GM20431 (cell line): ENCODE data around the gene COX4I2.
"Not testable (repeated sequence)": the region's sequence is repeated elsewhere in the genome, so short reads cannot be mapped to it uniquely, and the experiment has no call there.

Source experiments
- in situ Hi-C: fragments of 300-500 bp; cut with MseI, MboI; formaldehyde crosslinking; loops from one replicate; pipeline ENCODE4 v1.15.0; 2020; ENCODE audit warnings: low sequenced_read_pairs; ENCODE audit not compliant: unreplicated experiment

Gene COX4I2

DNA sequence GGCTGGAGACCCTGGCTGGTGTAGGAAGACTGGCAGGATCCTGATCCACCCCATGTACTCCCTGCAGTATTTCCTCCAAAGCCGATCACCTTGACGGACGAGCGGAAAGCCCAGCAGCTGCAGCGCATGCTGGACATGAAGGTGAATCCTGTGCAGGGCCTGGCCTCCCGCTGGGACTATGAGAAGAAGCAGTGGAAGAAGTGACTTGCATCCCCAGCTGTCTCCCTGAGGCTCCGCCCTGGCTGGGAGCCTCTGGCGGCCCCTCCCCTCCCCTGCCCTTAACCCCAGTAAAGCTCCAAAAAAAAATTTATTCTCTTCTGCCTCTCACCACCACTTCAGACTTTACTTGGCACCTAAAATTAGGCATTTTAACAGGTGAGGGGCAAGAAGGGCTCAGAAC is 7.0 kb downstream of the COX4I2 start:
- in situ Hi-C loops, result no loop called here

DNA sequence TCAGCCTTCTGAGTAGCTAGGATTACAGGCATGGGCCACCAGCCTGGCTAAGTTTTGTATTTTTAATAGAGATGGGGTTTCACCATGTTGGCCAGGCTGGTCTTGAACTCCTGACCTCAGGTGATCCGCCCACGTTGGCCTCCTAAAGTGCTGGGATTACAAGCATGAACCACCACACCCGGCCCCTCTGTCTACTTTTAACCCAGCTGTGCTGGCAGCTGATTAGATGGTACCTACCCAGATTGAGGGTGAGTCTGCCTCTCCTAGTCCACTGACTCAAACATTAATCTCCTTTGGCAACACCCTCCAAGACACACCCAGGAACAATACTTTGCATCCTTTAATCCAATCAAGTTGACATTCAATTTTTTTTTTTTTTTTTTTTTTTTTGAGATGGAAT is 10.4 kb downstream of the COX4I2 start:
- in situ Hi-C loops, result not testable (repeated sequence)

DNA sequence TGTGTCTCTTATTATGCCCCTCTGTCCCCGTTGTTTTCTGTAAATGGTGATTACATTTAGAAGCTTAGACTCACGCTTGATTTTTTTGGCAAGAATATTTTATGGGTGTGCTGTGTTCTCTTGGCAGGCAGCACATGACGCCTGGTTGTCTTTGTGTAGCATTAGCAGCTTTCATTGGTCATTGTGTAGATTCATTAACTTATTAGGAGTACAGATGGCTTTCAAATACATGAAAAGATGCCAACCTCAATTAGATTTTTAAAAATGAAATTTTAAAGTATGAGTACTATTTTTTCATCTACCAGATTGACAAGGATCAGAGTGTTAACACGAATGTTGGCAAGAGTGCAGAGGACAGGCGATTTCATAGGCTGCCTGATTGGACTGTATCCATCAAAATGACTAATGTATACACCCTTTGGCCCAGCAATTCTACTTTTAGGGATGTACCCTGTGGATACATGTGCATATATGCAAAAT is 15.2 kb downstream of the COX4I2 start:
- in situ Hi-C loops, result loop anchor here (10.0 kb wide), 1 partner anchor 72 kb away; the partner anchor contains the start of gene BCL2L1

DNA sequence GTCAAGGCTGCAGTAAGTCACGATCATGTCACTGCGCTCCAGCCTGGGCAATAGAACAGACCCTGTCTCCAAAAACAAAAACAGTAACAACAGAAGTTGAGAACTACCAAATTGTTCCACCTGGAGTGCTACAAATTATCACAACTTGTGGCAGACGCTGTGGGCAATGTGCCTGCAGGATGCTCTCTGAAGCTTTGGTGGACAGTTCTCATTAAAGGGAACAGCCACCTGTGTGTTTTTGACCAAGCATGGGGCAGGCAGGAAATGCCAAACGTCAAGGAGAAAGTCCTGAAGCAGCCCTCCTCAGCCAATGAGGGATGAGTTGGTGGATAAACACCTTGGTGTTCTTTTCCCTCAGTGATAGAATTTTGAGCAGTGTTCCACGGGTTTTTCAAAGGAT is 15.8 kb downstream of the COX4I2 start:
- in situ Hi-C loops, result loop anchor here (10.0 kb wide), 1 partner anchor 71 kb away; the partner anchor contains the start of gene BCL2L1

DNA sequence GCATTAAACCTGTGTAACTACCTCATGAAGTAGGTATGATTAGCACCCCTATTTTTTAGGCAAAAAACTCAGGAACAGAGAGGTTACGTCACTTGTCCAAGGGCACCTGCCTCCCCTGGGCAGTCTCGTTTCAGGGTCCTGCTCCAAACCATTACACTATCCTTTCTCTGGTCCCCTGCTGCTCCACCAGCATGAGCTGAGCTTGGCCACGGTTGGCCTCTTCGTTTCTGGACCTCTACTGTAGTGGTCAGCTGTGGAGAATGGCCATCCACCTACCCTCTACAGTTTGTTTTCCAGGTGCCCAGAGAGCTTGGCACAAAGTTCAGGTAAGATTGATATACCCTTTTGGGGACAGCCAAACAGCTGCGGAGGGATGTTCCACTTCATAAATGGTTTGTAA is 16.8 kb downstream of the COX4I2 start:
- in situ Hi-C loops, result loop anchor here (10.0 kb wide), 1 partner anchor 70 kb away; the partner anchor contains the start of gene BCL2L1

DNA sequence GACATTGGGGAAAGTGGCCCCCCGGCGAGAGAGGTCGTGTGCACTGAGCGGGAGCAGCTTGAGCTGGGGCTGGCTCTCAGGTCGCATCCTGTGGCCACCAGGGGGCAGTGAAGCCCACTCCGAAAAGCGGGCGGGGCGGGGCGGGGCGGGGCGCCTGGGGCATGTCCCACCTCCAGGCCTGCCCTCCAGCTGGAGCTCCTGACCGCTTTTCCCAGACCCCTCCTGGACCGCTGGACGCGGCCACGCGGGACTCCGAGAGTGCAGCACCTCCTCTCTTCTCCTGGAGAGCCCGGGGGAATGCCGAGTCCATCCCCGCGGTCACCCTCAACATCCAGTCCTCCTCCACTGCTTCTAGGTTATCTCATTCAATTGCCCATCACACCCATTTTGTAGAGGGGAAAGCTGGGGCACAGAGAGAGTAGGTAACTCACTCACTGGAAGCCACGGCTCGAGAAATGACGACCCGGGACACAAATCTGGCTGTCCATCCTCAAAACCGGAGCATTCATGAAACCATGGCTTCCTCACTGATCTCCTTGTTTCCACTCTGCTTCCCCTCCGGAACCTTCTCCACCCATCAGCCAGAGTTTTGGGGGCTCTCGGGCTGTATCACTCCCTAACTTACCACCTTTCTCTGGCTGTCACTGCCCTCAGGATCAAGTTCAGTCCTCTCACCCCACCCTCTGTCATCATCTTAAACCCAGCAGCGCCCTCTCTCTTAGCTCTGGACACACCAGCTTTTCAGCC is 24.1 kb downstream of the COX4I2 start:
- in situ Hi-C loops, result no loop called here

DNA sequence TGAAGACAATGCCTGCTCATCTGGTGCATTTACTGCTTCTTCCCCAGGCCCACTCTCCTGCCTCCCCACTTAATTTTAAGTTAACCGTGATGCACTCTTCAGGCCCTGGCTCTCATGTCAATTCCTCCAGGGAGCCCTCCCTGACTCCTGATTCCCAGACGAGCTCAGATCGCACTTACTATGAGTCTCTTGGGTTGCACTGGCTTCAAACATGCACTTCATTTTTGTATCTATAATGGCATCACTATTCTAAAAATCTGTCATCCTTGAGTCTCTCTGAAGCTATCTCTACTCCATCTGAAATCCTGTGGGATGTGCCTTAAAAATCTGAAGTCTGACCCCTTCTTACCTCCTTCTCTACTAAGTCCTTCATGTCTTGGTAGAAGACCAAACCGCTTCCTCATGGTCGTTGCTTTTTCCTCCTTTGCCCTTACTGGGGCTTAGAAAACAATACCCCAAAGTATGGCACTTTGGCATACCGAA is 24.7 kb downstream of the COX4I2 start:
- in situ Hi-C loops, result no loop called here

DNA sequence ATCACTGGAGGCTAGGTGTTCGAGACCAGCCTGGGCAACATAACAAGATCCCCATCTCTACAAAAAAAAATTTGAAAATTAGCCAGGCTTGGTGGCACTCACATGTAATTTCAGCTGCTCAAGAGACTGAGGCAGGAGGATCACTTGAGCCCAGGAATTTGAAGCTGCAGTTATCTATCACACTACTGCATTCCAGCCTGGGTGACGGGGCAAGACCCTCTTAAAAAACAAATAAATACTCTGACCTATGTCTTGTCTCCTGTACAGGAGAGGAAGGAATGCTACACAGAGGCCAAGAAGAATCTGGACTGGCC is 25.8 kb downstream of the COX4I2 start:
- in situ Hi-C loops, result no loop called here

DNA sequence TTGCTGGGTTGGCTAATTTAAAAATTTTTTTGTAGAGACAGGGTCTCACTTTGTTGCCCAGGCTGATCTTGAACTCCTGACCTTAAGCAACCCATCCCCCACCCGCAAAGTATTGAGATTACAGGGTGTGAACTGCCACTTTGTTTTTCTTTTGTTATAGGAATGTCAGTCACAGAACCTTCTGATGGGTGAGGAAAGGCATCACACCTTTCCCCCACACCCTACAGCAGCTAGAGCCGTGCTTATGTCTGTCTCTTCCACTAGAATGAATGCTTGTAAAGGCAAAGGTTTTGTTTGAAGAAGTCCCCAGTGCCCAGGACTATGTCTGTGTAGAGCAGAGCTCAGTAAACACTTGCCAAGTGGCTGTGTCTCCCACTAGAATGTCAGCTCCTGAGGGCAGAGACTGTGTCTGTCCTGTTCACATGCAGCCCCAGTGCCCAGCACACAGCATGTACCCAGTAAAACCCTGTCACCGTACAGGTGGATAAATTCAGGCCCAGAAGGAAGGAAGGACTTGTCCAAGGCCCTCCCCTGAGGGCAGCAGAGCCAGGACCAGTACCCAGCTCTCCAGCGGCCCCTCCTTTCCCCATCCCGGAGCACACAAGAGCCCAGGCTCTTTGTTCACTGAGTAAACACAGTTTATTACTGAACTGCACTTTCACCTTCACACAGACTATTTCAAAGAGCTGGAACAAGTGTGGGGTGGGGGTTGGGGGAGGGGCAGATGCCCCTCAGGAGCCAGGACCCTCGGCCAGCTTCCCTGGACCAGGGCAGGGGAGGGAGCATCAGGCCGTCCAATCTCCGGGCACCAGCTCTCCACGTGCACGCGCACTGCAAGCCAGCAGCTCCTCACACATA is 26.4 kb downstream of the COX4I2 start:
- in situ Hi-C loops, result no loop called here

DNA sequence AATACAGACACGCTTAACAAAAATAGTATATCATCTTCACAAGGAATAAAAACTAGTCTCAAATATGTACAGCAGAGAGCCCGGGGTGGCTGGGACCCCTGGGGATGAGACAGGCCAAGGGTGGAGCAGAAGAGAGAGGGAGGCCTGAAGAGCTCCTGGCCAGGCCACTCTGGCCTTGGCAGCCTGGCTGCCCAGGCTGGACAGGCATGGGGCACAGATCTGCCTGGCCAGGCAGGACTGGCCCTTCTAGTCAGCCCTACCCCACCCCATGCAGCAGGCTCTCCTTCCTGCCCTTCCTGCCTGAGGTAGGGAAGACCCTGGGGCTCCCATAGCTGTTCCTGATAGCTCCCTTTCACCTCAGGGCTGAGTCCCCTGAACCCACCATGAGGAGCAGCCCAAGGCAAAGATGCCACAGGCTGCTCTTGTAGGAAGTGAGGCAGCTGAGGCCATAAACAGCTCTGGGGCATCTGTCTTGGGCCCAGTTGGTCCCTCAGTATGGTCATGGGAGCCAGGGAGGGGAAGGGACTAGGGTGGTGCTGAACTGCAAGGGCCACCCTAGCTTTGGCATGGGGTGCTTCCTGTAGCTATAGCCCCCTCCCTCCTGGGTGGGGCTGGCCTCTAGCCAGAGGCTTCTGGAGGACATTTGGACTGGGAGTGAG is 27.1 kb downstream of the COX4I2 start:
- in situ Hi-C loops, result no loop called here

DNA sequence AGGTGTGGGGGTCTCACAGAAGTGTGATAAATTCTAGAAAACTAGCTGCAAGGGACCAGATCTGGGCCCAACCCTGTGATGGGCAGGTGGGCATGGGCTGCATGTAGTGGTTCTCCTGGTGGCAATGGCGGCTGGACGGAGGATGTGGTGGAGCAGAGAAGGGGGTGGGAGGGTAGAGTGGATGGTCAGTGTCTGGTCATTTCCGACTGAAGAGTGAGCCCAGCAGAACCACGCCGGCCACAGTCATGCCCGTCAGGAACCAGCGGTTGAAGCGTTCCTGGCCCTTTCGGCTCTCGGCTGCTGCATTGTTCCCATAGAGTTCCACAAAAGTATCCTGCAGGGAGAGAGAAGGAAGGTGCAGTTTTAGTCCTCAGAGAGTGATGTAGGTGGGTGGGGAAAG is 28.0 kb downstream of the COX4I2 start:
- in situ Hi-C loops, result no loop called here

DNA sequence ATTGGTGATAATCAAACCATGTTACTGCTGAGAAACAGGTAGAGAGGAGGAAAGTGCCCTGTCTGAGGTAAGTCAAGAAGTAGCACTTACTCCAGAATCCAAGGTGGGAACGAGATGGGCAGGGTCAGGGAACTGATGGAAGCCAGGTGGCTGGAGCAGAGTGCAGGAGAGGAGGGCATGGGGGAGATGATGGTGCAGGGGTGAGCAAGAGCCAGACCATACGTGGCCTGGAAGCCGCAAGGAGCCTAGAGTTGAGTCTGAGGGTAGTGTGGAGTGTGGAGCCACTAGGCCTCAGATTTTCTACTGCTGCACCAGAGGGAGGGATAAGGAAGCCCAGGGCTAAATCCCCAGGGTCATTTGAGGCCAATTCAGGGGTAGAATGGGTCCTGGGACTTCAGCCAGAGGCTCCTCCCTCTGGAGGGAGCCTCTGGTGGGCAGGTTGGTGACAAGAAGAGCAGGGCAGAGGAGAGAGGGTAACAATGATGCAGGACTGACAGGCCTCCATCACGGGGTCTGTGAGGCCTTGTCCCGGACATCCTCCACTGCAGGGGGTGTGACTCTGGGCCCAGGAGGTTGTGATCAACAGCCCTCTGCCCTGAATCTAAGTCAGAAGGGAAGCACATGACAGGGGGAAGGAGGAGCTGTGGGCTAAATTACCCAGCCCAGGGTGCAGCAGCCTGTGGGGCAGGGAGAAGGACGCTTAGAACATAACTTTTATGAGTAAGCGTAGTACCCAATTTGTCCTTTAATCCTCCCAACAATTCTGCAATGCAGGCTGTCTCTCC is 28.7 kb downstream of the COX4I2 start:
- in situ Hi-C loops, result no loop called here

DNA sequence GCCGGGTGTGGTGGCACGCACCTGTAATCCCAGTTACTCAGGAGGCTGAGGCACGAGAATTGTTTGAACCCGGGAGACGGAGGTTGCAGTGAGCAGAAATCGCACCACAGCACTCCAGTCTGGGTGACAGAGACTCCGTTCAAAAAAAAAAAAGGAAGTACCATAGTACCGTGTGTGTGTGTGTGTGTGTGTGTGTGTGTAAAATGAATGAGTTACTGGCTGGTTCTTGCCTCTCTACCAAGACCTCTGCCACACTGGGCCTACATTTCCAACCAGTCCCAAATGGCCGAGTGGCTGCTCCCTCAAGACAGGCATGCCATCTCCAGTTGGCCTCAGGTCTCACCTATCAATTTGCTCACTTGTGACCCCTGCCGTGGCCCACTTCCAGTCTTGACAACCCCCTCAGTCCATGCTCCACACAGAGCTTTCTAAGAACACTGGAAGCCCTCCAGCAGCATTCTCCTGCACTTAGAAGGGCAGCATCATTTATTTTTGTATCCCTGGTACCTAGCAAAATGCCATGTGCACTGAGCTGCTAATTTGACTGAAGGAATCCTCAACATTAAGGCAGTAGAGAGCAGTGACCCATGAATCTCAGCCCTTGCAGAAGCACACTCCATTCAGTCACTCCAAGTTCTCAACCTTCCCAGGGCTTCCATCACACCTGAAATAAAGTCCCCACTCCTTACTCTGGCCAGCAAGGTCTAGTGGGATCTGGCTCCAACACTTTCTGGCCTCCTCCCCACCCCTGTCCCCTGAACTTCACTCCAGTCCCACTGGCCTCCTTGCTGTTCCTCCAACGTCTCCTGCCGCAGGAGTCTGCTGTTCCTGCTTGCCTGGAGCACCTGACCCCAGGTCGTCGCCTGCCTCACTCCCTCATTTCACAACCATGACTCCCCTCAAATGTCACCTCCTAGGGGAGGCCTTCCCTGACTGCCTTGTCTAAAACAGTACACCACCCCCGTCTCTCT is 29.9 kb downstream of the COX4I2 start:
- in situ Hi-C loops, result no loop called here

DNA sequence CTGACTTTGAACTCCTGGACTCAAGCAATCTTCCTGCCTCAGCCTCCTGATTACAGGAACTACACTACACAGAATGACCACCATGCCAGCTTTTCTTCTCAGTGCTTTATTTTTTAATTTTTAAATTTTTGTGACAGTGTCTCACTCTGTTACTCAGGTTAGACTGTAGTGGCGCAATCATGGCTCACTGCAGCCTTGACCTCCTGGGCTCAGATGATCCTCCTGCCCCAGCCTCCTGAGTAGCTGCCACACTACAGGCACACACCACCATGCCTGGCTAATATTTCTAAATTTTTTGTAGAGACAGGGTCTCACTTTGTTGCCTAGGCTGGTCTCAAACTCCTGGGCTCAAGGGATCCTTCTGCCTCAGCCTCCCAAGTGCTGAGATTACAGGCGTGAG is 31.2 kb downstream of the COX4I2 start:
- in situ Hi-C loops, result not testable (repeated sequence)

DNA sequence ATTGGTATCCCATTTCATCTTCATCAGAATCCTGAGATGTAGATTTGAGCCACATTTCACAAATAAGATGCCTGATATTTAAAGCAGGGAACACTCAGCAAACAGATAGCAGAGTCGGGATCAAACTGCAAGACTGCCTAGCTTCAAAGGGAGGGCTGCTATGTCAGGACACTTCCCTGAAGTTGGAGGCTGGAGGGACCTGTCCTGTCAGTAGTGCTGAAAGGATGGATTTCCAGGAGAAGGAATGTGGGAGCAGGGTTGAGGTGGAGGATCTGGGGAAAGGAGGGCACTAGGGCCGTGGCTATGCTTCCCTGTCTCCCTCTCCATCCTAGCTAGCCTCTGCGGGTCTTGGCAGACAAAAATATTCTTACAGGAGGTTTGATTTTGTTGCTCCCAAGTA is 32.2 kb downstream of the COX4I2 start:
- in situ Hi-C loops, result loop anchor here (5.0 kb wide), 1 partner anchor 47 kb away; no protein-coding TSS in a partner anchor

DNA sequence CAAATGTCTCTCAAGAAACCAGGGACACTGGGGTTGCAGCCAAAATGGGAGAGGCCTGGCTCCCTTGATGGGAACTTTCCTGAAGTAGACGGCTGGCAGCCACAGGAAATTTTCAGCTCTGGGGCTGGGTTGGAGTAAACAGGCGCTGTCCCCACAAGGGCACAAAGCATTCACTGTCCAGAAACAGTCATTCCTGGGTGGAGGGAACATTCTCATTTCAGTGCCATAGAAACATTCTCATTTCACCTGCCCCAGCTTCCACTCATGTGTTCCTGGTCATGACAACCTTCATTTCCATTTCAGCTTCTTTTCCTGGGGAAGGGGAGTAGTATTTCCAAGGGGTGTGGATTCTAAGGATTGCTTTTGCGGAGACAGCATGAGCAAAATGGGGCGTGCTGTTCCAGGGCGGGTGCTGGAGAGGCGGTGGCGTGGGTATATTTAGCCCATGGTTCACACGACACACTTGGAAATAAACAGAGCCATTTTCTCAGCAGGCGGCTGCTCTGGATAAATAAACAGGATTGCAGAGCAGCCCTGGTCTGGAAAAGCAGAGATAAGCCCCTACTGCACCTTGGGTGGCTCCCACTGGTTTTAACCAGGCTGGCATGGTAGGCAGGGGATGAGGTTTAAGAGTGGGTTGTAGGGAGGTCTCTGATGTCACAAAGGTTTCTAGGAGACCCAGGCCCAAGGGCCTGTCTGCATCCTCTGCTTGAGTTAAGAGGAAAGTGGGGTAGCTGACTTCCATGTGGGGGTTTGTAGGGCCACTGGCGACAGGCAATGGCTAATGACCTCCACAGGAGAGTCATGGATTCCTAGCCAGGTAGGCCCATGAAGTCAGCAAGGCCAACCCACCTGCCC is 32.9 kb downstream of the COX4I2 start:
- in situ Hi-C loops, result loop anchor here (5.0 kb wide), 1 partner anchor 47 kb away; no protein-coding TSS in a partner anchor

DNA sequence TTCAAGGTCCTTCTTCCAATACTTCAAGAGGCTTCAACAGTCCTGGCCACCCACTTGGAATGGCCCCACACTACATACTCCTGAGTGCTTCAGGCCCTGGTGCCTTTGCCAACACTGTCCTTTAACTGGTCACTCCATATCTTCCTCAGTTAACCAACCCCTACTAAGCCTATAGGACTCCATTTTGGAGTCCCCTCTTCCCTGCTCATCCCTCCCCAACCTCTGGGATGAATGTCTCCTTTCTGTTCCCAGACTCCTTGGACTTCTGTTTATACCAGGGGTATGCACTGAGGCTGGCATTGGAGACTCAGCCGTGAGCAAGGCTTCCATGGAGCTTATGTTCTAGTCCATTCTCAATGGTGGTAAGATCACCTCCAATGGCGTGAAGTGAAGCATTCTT is 33.6 kb downstream of the COX4I2 start:
- in situ Hi-C loops, result loop anchor here (5.0 kb wide), 1 partner anchor 46 kb away; no protein-coding TSS in a partner anchor

DNA sequence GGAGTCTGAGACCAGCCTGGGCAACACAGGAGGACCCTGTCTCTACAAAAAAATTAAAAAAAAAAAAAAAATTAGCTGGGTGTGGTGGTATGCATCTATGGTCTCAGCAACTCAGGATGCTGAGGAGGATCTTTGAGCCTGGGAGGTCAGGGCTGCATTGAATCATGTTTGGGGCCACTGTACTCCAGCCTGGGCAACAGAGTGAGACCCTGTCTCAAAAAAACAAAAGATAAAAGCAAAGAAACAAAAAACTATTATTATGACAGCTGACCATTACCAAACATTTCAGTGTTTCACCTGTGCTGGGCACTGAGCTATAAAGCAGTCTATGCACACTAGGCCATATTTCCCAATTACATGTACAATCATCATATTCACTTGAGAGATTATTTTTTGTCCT is 35.7 kb downstream of the COX4I2 start:
- in situ Hi-C loops, result loop anchor here (5.0 kb wide), 1 partner anchor 44 kb away; no protein-coding TSS in a partner anchor
